Gastrocnemius medialis (tissue), 4 donors: ENCODE data around the gene MYBPC3.

Source experiments
- CTCF ChIP-seq, 5 experiments: fragments of 450-650 bp in 3 of 5; fragments of 200-600 bp in 2 of 5; sonication (generic) in 2 of 5; IDR thresholded peaks in 4 of 5; conservative IDR thresholded peaks in 1 of 5; 1 replicate in 4 of 5; 2 replicates in 1 of 5; pipeline ENCODE4 v1.5.1; 2016 to 2019; ENCODE audit warnings: antibody characterized with exemption in 5 of 5, mild to moderate bottlenecking in 3 of 5, moderate library complexity in 3 of 5
- POLR2A ChIP-seq, 2 donors: fragments of 450-650 bp; IDR thresholded peaks; one replicate each; pipeline ENCODE4 v1.6.1; 2017; ENCODE audit warnings: antibody characterized with exemption in 2 of 2, mild to moderate bottlenecking in 2 of 2, moderate library complexity in 2 of 2

GRCh38 chr11:47390422-47390760, 37.9 kb upstream of the MYBPC3 start:
- TF ChIP-seq POLR2A (IDR thresholded peaks at IDR 0.05) (no peak), CTCF (IDR thresholded peaks at IDR 0.05 in 4 of 5, conservative IDR thresholded peaks at IDR 0.05 in 1 of 5) (no peak)
